GM21528 (cell line): Measurements from ENCODE around the gene TMA16.
"Not testable (repeated sequence)": the region's sequence is repeated elsewhere in the genome, so short reads cannot be mapped to it uniquely, and the experiment has no call there.

Source experiments
- ATAC-seq: cut with Tn5 transposase; IDR thresholded peaks from one replicate; pipeline ENCODE4 v1.9.1; 2021; ENCODE audit warnings: mild to moderate bottlenecking, moderate library complexity; ENCODE audit not compliant: unreplicated experiment, low FRiP score

Gene TMA16

DNA sequence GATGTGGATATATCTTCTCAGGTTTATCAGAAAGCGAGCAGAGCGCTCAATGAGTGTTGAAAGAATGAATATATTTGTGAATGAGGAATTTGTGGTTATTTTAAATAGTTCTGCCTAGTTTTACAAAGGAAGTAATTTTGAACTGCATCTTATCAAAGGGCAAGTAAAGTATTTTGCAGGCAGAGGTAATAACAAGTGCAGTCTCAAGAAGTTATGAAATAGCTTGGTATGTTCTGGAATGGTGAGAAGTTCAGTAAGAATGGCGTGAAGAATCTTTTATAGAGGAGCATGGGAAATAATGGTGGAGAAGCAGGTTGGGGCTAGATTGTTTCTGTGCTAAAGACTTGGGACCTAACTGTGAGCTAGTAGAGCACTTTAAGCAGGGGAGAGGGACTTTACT lies 10.9 kb downstream of the TMA16 start:
- no peak for ATAC-seq

DNA sequence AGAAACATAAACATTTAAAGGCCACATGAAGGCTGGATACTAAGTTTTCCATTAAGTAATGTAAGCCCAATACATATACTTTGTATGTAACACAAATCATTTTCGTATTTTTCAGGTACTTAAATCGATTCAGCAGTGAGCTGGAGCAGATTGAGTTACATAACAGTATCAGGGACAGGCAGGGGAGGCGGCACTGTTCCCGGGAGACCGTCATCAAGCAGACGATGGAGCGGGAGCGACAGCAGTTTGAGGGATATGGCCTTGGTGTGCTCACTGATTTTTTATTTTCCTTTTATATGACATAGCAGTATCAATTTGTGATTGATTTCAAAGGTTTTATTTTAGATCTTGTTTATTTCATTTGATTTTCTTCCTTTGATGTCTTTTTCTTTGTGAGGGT lies 20.7 kb downstream of the TMA16 start:
- no peak for ATAC-seq

DNA sequence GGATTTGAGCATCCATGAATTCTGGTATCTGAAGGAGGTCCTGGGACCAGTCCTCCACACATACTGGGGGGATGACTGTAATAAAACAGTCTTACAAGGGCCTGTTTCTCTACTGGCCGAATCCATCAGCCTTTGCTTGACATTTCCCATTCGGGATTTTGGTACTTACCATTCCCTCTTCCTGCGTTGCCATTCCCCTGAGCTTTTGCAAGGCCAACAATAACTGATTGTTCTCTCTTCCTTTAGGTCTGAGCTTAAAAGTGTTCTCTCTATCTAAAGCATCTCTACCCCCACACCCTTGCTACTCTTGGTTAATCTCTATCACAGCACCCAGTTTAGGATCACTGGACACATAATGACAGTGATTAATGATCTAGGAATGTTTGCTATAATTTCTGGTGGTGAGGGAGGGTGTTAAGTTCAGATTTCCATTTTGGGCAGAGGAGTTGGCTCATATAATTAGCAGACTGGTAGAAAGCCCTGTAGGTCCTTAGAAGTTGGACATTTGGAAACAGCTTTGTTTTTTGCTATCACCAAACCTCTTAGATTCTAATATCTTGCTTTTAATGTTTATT lies 29.4 kb downstream of the TMA16 start:
- no peak for ATAC-seq

DNA sequence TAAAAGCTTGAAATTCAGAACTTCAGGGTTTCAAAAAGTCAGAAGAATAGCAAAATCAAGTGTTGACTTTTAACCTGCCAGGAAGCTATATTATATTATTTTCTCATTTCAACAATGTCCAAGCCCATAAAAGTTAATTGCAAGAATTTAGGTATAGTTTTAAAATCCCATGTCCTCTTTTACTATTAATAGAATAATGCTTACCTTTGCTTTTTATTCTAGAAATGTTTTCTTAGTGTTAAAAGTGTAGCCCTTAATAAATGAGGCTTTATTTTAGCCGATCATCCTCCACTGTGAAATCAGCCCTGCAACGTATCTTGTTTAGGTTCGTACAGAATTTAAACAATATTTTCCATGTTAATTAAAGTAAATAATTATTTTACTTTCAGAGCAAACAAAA lies 31.5 kb downstream of the TMA16 start:
- no peak for ATAC-seq

DNA sequence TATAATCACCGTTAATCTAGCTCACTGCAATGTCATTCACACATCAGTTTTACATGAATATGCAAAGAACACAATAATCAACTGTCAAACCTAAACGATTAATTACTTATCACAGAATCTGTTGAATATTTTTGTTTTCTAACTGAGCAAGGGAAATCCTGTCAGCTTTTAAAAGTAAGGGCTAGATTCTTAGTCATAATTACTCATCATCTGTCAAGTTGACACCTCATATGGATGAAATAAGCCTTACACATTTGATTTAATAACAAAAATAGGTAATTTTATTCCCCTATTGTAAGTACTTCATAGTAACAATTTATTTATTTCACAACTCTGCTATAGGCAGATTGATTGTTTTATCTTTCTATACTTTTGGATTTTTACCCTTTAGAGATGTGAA lies 32.7 kb downstream of the TMA16 start:
- no peak for ATAC-seq

DNA sequence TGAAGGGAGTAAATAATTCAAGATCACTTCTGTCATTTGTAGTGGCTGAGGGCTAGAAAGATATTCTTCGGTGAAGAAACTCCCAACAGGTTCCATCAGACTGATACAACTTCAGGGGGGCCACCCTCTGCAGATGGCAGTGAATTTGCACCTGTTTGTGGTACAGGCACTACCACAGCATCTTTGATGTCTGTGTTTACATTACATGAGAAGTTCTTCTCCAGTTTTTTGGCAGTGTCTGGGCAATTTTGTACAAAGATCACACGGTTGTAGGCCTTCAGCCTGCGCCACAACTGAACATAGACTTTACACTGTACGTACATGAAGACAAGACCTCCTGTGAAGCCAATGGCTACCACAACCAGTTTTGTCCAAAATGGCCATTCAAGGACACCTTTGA lies 34.2 kb downstream of the TMA16 start:
- no peak for ATAC-seq

DNA sequence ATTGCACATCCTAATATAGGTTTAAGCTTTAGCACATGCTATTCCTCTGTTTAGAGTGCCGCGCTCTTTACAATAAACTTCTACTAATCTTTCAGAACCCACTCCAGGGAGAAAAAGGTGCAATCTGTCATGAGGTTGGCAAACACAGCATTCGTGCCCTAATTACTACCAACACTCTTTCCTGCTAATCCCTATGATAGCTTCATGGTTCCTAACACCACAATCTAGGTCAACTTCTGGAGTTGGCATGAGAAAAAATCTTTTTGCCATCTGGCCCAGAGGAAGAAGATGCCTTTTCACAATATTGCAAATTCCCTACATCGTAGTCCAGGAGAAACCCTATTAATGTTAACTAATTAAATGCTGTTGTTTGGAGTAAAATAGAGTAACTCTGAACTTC lies 39.6 kb downstream of the TMA16 start:
- no peak for ATAC-seq

DNA sequence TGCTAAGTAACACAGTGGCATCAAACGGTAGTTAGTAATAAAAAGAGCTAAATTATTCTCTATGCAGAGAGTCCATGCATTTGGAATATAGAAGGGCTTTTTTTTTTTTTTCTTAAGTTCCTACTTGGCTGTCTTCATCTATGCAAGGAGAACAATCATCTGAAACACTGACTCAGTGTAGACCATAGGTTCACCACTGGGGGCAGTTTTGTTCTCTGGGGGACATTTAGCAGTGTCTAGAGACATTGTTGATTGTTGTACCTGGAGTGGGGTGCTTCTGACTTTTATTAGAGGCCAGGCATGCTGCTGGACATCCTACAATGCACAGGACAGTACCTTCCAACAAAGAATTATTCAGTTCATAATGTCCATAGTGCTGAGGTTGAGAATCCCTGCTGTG lies 41.2 kb downstream of the TMA16 start:
- no peak for ATAC-seq

DNA sequence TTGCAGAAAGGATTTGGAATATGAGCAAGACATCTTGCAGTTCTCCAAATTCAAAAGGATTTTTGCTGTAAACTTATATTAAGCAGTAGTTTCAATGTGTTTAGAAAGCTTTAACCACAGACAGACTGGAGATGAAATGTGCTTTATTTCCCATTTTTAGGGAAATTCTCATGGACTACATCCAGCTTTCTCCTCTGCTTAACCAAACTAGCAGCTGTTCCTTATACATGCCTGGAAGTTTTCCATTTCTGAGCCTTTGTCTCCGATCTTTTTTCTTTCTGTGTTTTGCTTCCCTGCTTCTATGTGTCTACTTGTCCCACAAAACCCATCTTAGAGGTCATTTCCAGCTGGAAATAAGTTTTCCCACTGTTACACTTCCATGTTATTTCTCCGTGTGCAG lies 41.6 kb downstream of the TMA16 start:
- ATAC-seq = no peak

DNA sequence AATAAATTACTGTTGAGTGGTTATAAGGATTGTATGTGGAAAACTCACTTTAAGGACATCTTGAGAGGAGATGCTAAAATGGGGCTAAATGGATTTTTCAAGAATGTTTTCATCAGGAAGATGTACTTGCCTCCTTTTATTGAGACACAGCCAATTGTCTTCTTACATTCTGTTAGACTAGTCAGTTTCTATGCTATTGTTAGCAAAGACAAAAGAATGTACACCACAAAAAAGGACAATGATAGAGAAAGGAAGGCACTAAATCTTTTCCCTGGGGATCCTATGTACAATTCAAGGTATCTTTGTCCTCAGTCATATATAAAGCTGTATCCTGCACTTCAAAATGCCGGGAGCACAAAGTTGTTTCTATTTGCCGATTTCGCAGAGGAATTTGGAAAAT lies 42.6 kb downstream of the TMA16 start:
- ATAC-seq = no peak

DNA sequence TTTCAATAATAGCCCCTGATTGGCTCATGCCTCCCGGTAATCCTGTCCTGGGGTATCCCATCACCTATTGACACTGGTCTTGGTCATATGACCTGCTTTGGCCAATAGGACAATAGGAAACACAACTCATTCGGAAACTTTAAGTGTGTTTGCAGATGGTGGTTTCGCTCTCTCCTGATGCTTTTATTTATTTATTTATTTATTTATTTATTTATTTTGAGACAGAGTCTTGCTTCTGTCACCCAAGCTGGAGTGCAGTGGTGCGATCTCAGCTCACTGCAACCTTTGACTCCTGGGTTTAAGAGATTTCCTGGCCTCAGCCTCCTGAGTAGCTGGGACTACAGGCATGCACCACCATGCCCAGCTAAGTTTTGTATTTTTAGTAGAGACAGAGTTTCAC lies 44.3 kb downstream of the TMA16 start:
- not testable (repeated sequence) for ATAC-seq

DNA sequence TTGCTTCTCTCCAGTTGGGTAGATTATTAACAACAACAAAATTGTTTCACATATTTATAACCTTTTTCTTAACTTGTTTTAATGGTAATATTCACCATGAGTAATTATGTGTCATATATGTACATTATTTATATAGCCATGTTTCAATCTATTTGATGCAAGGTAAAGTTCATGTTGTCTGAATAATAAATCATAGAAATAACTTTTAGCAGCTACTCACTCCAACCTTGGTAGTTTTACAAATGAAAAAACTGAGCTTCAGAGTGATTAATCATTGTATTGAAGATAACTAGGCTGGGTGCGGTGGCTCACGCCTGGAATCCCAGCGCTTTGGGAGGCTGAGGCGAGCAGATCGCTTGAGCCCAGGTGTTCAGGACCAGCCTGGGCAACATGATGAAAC lies 46.0 kb downstream of the TMA16 start:
- no peak for ATAC-seq

DNA sequence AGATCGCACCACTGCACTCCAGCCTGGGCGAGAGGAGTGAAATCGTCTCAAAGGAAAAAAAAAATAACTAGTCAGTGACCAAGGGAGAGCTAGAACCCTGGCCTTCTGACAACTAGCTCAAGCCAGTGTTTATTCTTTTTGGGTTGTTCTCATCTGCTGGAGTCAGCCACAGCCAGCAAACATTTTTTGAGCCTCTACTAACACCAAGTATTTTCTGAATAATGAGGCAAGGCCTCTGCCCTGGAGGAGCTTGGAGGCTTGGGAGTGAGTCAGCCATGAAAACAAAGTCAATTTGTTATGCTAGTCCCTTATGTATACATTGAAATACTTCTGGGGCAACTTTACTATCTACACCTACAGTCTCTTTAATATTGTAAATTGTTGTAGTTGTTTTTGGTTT lies 46.5 kb downstream of the TMA16 start:
- ATAC-seq = no peak

DNA sequence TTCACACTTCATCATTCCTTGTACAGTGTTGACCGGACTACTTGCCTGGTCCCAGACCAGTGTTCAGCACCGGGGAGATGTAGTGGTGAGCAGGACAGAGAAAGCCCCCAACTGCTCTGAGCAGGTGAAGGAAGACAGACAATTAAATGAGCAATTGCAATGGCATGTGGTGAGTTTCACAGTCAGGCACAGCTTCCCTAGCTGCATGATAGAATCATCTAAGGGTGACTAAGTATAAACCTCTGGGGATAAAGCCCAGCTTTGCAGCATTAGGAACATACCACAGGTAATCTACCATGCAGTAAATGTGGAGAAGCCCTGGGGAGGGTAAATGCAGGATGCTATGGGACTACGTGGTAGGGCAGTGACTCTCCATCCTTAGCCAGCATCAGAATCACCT lies 47.8 kb downstream of the TMA16 start:
- ATAC-seq = no peak

DNA sequence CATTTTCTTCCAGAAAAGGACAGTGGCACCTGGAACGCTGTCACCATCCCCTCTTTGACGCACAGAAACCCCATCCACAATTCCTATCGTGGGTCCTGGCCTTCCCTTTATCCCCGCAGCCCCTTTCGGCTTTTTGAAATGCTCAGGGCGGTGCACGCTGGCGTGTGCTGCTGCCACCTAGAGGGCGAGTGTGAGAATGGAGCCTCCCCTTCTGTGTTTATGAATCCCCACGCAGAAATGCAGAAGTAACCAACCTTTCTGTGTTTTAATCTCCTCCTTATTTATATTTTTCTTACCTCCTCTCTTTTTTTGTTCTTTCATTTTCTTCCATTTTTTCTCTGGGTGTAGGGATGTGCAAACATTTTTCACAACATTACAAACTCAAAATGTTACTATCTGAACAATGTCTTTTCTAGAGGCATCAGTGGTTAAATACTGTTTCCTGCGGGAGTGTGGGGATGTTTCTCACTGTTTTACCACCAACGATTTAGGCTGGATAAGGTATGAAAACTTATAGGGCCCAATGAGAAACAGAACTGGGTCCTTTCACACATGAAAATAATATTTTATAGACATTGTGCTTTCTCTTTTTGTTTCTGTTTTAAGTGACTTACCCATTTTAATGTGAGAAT lies 50.0 kb downstream of the TMA16 start:
- ATAC-seq = peak; percentile 88

DNA sequence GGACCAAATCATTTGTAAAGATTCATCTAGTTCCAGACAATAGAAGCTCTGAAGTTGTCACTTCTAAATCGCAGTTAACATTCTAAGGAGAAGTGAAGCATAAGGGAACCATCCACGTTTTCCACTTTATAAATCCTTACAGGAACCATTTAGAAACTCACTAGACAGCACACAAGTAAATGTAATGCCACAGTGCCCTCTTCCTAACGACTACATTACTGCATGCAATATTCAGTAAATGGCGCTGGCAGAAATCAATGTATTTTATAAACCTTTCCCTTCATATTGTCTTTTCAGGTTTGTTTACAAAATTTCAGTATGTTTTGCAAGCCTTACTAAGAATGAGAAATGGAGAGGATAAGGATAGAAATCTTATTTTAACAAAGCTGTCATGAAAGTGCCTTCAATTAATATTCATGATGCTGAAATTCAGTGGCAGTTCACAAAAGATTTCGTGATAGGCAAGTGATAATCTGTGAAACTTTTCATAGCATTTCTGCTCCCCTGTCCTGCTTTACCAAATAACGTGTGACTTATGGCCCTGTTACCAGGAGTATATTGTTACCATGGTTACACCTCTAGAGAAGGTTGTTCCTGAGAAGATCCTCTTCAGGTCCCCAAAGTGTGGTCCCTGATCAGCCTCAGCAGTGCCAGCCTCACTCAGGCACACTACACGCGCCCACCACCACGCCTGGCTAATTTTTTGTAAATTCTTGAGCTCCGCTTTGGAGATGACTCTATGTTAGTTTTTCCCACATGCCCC lies 54.2 kb downstream of the TMA16 start:
- ATAC-seq = peak; percentile 45

DNA sequence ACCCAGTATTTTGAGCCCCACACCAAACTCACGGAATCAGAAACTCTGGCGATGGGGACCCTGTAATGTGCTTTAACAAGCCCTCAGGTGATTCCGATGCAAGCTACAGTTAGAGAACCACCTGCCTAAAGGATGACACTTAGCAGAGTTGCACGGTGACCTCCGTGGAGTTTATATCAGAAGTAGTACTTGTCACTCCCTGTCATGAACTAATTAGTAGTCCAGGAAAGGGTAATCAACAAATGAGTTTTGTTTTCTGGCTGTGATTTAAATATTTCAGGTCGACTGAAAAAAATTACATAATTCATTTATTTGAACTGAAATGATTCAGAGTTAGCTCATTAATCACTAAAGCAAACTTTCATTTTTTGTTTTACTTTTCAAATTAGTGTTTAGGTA lies 56.4 kb downstream of the TMA16 start:
- ATAC-seq = no peak

DNA sequence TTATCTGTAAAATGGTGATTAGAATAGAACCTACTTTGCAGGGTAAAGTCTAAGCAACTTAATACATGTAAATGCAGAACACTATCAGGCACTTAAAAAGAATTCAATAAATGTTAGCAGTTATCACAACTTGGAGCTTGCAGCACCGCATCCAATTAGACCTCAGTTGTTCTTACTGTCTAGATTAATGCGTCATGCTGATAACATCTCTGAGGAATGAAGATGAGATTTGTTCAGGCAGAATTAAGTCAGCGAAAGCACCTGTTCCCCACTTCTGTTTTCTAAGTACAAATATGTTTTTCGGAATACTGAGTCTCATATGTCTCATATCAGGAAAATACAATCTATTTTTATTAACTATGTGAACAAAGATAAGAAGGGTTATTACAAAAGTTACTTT lies 58.7 kb downstream of the TMA16 start:
- ATAC-seq = no peak

DNA sequence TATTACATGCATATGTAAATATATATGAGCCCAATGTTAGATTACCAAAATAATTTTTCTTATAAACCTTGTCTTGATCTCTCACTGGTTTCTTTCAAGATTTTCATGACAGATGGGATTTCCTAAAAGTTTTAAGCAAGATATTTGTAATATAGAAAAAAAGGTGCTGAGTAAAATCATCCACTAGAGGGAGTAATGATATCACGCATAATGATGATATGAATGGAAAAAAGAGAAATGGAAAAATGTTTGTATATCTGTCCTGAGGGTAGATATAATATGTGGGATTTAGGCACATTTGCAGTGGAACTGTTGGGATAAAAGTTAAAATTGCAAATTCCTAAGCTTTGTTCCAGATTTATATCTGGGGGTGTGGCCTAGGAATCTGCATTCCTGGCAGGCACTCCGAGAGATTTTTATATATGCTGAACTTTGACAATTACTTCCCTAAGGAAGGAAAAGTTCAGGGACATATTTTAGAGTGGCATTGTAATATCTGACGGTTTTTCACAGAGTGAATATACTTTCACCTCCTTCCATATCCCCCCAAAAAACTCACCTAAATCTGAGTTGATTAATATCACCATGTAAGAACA lies 60.5 kb downstream of the TMA16 start:
- no peak for ATAC-seq

DNA sequence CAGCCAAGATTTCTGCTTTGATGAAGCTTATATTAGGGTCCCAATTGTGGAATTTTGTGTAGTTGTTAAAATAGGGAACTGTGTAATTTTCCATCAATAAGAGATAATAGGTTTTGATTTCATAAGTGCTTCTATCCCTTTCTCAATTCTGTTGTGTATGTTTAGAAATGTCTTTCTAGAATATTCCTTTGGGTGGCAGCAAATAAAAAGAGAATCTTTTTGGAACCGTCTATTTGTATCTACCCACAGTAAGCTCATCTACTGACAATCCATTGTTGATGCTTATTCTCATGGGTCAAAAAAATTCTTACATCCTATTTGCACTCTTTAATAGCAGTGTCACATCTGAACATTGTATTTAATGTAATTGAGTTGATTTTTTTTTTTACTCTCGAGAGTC lies 61.7 kb downstream of the TMA16 start:
- ATAC-seq = peak; percentile 50

DNA sequence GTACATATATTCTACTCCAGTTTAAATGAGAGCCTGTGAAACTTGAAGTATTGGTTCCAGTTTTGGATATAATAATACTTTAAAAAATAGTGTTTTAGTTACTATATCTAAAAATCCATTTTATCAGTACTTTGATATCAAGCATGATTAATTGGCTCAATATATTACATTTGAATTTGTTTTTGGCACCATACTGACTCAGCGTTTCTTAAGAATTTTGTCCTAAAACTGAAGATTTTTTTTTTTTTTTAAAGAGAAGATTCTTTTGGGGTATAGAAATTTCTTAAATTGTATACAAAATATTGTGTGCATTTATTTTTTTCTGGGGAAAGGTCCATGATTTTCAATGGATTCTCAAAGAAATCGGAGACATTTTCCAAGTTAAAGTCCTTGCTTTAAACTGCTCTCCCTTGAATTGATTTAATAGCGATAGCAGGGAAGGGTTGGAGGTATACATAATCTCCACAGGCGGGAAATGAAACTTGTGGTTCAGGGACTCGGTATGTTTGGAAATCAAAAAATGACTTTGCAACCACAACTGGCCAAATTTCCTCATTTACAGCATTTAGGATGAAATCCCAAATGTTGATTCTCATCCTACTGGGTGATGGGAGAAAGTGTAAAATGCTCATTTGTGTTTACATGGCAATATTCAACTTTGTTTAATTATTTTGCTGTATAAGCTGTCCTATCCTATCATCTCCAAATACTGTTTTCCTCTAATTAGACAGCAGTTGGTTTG lies 62.3 kb downstream of the TMA16 start:
- ATAC-seq = no peak
